GM19238 (cell line): ENCODE measurements around the gene C16orf96.
"Not testable (repeated sequence)": the region's sequence is repeated elsewhere in the genome, so short reads cannot be mapped to it uniquely, and the experiment has no call there.

Experiments
- DNase-seq: peaks from one replicate; pipeline ENCODE4 v3.0.0; 2011; ENCODE audit warnings: low spot score; ENCODE audit not compliant: insufficient read length

Gene C16orf96

GRCh38 chr16:4564661-4565267 is 8.6 kb downstream of the C16orf96 start:
- DNase-seq: no peak

GRCh38 chr16:4566144-4566543 is 10.0 kb downstream of the C16orf96 start:
- no peak for DNase-seq

DNA sequence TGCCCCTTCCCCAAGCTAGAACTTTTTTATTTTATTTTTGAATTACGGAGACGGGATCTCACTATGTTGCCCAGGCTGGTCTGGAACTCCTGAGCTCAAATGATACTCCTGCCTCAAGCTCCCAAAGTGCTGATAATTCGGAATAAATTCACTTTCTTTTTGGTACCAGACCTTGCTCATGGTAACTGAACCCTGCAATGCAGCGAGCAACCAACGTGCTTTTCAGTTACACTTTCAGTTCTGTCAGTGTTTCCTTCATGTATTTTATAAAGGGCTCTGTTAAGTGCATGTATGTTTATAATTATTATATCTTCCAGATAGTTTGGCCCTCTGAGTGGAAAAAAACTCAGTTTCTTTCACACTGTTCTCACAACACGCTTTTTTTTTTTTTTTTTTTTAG is 13.9 kb downstream of the C16orf96 start:
- DNase-seq: no peak

DNA sequence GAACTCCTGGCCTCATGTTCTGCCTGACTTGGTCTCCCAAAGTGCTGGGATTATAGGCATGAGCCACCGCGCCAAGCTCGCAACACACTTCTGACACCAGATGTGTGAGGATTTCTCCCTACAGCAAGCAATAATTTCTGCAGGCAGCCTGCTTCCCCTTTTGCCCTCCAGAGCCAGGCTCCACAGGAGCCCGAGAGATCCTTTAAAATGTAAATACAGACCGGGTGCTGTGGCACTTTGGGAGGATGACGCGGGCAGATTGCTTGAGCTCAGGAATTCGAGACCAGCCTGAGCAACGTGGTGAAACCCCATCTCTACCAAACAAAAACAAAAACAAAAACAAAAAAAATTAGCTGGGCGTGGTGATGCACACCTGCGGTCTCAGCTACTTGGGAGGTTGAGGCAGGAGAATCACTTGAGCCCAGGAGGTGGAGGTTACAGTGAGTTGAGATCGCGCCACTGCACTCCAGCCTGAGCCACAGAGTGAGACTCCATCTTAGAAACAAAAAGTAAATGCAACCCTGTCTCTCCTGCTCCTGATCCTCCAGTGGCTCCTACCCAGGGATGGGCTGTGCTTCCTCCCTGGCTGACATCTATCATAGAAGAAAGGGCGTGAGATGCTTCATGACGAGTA is 14.7 kb downstream of the C16orf96 start:
- DNase-seq: no peak

GRCh38 chr16:4572715-4573114 is 16.6 kb downstream of the C16orf96 start:
- no peak for DNase-seq

DNA sequence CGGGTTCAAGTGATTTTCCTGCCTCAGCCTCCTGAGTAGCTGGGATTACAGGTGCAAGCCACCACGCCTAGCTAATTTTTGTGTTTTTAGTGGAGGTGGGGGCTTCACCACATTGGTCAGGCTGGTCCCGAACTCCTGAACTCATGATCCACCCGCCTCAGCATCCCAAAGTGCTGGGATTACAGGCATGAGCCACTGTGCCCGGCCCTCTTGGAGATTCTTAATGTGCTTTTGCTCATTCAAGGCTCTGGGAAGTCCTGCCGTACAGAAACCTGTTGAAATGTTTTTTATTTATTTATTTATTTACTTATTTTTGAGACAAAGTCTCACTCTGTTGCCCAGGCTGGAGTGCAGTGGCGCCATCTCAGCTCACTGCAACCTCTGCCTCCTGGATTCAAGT is 17.8 kb downstream of the C16orf96 start:
- DNase-seq: not testable (repeated sequence)

GRCh38 chr16:4574919-4575705 is 19.0 kb downstream of the C16orf96 start:
- no peak for DNase-seq

GRCh38 chr16:4576008-4576407 is 19.9 kb downstream of the C16orf96 start:
- DNase-seq: no peak

DNA sequence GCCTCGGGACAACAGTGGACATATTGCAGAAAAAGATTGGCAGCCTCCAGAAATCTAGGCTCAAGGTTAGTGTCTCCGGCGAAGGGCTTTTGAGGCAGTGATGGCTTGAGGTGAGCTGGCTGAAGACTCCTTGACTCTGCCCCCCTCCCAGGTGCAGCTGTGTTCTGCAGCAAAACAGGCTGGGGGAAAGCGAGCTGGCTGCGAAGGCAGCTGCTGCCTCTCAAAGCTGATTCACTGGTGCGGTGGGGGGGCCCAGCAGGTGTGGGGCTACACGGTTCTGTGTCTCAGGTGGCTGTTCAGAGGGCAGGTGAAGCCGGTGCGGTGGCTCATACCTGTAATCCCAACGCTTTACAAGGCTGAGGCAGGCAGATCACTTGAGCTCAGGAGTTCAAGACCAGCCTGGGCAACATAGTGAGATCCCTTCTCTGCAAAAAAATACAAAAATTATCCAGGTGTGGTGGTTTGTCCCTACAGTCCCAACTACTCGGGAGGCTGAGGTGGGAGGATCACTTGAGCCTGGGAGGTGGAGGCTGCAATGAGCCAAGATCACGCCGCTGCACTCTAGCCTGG is 22.9 kb downstream of the C16orf96 start:
- no peak for DNase-seq

- DNase-seq: no peak
Observed at GRCh38 chr16:4580250-4580649, 24.1 kb downstream of the C16orf96 start.

DNA sequence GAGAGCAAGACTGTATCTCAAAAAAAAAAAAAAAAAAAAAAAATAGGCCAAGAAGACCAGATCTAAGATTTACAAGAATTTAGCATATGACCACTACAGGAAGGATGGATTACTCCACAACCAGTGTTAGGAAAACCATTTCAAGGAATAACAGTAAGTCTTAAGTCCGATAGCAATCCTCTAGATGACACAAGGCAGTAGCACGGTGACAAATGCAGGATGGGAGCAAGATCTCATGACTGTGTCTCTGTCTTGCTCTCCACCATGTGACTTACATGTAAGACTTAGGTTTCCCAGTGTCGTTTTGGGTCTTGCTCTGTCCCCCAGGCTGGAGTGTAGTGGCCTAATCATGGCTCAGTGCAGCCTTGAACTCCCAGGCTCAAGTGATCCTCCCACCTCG is 27.8 kb downstream of the C16orf96 start:
- DNase-seq: no peak

DNA sequence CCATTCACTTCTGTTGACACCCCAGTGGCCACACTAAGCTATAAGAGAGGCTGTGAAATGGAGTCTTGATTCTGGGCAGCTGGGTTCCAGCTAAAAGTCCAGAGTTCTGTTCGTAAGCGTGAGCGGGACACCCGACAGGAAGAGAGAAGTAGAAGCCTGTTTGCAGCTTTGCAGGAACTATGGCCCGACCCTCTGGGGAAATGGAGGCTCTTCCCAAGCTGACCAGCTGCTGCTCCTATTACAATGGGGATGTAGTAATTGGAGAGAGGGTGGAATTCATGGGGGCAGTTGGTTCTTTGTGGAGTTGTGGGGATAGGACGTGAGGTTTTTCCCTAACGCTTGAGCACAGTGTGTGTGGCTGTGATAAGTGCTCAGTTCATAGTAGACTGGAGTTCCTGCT is 30.2 kb downstream of the C16orf96 start:
- no peak for DNase-seq

DNA sequence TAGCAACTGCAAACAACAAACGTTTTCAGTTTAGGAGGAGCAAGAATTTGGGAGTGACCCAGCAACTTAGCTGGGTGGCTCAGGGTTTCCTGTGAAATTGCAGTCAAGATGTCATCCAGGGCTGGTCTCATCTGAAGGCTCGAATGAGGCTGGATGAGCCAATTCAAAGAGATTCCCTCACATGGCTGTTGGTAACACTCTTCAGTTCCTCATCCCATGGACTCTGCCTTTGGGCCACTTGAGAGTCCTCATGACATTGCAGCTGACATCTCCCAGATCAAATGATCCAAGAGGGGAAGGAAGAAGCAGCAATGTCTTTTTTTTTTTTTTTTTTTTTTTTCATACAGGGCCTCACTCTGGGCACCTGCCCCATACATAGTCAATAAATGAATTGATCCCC is 32.2 kb downstream of the C16orf96 start:
- no peak for DNase-seq

- no peak for DNase-seq
Observed at GRCh38 chr16:4588961-4589360, 32.8 kb downstream of the C16orf96 start.

DNA sequence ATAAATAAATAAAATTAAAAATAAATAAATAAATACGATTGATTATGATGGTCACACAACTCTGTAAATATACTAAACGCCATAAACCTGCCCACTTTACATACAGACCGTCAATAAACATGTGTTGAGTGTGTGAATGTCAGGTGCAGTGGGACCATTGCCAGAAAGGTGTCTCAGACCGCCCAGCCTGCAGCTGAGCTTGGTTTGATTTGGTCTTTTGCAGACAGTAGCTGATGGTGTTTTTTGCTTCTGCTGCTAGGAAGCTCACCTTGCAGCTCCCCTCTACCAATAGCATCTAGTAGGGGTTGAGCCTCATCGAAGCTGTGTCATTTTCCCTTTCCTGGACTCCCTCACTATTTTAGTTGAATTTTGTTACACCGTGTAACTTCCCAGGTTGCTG is 35.1 kb downstream of the C16orf96 start:
- no peak for DNase-seq

DNA sequence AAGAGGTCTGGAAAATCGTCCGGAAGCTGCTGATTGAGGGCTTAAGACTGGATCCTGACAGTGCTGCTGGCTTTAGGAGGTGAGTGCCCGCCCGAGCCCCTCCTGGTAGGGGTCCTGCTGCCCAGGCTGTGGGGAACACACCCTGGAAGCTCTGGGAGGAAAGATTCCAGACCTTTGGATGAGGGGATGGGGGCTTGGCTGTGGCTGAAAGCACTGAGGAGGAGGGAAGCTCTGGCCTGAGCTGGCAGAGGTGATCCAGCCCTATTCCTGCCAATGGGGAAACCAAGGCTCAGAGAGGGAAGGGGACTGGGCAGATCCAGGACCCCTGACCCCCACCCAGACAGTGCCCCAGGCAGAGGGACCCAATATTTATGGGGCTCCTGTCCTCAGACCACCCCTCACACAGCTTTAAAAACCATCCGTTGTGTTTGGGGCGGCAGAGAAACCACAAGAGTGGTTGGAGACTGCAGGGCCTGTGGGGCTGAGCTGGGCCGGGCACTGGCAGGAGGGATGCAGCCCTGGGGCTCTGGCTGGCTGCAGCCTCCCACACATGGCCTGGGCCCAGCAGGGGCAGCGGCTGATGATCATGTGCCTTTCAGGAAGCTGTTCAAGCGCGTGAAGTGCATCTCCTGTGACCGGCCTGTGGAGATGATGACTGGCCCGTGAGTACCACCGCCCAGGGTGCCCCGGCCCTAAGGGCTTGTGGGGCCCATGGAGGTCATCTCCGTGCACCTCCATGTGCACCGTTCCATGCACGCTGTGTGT is 35.7 kb downstream of the C16orf96 start:
- no peak for DNase-seq

GRCh38 chr16:4593086-4593485 is 36.9 kb downstream of the C16orf96 start:
- DNase-seq: no peak

DNA sequence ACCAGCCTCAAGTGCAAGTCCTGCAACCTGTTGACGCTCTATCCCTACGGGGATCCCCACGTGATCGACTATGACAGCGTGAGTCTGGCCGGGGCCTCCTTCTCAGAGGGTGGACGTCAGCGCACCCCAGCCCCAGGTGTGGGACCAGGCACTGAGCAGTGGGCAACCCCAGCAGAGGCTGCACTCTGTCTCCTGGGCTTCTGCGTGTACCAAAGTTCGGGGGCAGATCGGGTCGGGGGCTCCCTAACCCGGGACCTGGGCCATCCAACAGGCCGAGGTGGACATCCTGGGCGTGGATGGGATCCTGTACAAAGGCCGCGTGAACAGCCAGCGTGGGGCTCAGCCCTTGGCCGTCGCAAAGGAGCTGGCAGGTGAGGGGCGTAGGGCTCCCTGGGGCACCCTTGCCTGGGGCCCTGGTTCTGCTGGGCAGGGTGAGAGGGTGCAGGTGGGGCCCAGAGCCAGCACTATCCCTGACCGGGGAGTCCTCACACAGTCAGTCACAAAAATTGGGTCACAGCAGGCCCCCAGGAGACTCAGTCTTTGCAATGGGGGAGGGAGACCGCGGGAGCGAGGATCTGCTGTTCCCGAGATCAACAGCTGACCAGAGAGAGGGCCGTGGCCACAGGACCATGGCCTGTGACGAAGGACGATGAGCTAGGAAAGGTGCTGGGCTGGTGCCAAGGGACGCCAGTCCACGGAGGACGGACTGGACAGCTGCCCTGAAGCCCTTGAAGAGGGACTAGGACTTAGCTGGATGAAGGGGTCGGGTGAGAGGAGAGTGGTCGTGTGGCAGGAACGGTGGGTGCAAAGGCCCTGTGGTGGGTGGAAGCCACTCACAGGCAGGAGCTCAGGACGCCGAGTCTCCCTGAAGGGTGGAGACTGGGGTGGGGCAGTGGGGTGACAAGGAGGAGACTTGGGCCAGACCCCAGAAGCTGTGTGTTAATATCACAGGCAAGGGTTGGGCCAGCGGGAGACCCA is 38.6 kb downstream of the C16orf96 start:
- DNase-seq: no peak

DNA sequence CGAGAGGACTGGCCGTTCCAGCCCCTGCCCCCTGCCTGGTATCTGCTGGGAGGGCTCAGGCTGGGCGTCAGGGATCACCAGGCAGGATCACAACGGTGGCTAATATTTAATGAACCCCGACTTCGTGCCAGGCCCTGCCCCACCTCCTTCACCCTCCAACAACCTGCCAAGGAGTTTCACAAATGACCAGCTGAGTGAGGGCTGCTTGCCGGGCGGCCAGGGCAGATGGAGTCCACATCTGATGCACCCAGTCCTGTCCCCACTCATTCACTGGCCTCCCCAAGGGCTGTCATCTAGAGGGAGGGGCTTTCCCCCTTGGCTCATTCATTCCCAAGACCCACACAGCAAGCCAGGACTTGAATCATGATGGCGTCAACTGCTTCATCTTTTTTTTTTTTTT is 41.0 kb downstream of the C16orf96 start:
- DNase-seq: no peak

GRCh38 chr16:4599037-4599436 is 42.9 kb downstream of the C16orf96 start:
- DNase-seq: no peak
